Daoy (cell line): Measurements from ENCODE around the gene DSTYK. TPM values are rescaled to one million over a fixed set of nuclear protein-coding genes. Genes with fewer than 3 reads are reported as not detected.

Experiments used
- DNase-seq: peaks from one replicate; pipeline ENCODE4 v3.0.0-alpha.2; 2015; ENCODE audit warnings: low read depth
- total RNA-seq: library from RNA; depleted of rRNA; stranded (reverse); fragments of >200 nt; shearing (Covaris generic); gene quantifications from 2 replicates; pipeline ENCODE4 v1.2.3, GENCODE V29; 2014

The DSTYK gene
- total RNA-seq, 1 experiment from 2014 or later, result 6.2 TPM

GRCh38 chr1:205220421-205220820 is 8.9 kb upstream of the DSTYK start:
- DNase-seq, result no peak

GRCh38 chr1:205217418-205217817 is 5.9 kb upstream of the DSTYK start:
- DNase-seq, result no peak

DNA sequence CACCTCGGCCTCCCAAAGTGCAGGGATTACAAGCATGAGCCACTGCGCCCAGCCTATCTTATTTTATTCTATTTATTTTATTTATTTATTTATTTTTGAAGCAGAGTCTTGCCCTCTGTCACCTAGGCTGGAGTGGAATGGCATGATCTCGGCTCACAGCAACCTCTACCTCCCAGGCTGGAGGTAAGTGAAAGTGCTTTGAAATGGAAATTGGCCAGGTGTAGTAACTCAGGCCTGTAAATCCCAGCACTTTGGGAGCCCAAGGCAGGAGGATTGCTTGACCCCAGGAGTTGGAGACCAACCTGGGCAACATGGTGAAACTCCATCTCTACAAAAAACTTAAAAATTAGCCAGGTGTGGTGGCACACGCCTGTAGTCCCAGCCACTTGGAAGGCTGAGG is 5.1 kb upstream of the DSTYK start:
- DNase-seq, result no peak

DNA sequence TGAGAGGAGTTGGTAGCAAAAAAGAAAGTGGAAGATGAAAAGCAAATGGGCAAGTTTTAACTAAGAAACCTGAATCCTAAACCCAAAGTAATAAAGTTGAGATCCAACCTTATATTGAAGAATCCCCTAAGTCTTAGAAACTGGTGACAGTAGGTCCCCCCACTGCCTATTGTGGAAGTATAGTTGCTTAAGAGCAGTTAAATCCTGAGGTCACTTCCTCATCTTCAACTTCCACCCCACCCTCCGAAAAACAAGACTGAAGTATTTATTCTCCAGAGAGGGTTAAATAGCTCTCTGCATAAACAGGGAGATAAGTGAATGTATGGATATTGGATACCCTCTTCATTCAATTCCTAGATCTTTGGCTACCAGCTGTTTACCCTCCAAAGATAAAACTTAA is 3.3 kb upstream of the DSTYK start:
- DNase-seq, result no peak

- no peak for DNase-seq
Observed at GRCh38 chr1:205211839-205212536, 486 bp upstream of the DSTYK start.

DNA sequence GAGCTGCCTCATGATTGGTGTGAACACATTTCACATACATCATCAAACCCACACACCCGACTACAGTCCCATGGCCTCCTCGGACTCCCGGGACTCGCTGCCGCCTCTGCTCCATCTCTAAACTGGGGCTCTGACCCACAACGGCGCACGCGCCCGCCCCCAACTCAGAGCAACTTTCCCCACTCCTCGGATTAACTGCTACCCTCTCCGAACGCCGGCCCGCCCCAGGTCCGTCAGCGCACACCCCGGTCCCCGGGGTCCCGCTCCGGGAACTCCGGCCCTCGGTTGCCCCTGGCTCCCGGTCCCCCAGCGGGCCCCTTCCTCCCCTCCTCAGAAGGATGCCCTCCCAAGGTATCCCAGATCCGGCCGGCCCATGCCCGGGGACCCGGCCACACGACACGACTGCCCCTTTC is 740 bp downstream of the DSTYK start:
- peak; percentile 28 for DNase-seq

DNA sequence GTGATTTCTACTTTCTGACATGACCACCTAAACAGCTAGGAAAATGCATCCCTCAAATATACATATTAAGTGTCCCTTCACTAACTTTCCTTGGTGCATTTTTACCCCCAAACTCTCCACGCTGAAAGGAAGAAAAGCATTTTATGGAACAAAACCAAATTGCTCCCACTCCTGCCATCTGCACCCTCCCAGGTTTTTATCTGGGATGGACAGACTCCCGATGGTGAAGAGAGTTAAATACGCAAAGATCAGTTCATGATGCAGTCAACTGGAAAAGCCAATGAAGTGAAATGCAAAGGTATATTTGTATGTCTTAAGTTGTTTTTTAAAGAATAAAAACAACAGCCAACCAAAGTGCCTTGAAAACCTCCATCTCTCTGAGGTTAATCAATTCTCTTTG is 2.7 kb downstream of the DSTYK start:
- DNase-seq, result no peak

DNA sequence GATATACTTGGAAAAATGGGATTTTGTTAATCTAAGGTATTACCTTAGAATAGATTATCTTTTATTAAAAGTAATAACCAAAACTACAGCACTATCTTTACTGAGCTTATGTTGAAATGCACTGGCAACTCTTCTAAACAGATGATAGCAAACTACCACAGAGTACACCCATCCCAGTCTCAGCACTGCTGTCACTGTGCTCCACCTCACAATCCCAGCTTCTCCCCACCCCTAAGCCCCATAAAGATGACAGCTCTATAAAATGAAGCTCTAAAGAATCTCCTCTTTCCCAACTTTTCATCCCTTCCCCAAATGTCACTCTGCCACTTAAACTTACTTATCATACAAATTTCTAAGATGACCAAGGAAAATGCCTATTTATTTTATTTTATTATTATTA is 6.4 kb downstream of the DSTYK start:
- DNase-seq, result no peak

DNA sequence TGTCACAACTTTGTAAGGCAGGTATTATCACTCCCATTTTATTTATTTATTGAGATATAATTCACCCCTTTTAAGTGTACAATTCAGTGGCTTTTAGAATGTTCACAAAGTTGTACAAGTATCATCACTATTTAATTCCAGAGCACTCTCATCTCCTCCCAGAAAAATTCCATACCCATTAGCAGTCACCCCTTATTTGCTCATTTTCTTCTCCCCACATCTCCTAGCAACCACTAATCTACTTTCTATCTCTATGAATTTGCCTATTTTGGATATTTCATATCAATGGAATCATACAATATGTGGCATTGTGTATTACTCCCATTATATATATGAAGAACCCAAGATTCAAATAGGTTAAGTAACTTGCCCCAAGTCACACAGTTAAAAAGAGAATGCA is 7.0 kb downstream of the DSTYK start:
- DNase-seq, result no peak

GRCh38 chr1:205199931-205200299 is 11.6 kb downstream of the DSTYK start:
- no peak for DNase-seq

DNA sequence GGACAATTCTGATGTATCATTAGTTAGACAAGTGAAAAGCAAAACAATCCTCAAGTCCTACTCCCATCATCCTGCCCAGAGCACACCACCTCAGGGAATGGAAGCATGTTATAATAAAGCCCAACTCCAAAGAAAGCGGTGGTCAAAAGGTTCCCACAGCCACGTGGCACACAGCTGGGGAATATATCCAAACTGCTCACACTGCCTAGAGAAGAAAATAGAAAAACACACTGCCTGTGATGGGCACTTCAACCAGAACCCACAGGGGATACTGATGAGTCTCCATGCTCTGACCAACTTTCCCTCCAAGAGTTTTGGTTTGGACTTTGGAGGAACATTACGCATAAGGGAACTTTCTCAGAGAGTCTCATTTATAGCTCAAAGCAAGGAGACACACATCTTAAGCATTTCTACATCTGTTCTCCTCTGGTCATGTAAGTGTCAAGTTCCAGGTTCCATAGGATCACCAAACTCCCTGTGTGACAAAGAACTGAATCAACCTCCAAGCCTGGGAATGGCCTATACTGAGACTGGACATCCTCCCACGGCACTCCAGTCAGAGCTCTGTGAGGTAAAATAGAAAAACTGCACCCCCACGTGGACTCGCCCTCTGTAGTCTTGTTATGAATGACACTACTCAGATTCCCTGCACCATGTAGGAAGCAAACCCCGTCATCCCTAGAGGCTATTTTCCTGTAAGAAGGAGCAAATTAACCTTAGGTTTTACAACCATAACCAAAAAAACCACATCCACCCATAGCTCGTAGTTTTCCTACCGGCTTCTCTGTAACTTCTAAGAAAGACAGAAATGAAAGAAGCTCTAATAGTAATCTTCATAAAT is 12.2 kb downstream of the DSTYK start:
- DNase-seq, result peak; percentile 57

- no peak for DNase-seq
Observed at GRCh38 chr1:205192287-205192686, 19.2 kb downstream of the DSTYK start.

GRCh38 chr1:205191622-205192021 is 19.9 kb downstream of the DSTYK start:
- no peak for DNase-seq

GRCh38 chr1:205190845-205191577 is 20.5 kb downstream of the DSTYK start:
- no peak for DNase-seq

- no peak for DNase-seq
Observed at GRCh38 chr1:205189131-205189530, 22.4 kb downstream of the DSTYK start.

GRCh38 chr1:205188596-205188995 is 22.9 kb downstream of the DSTYK start:
- no peak for DNase-seq

GRCh38 chr1:205188098-205188497 is 23.4 kb downstream of the DSTYK start:
- no peak for DNase-seq

DNA sequence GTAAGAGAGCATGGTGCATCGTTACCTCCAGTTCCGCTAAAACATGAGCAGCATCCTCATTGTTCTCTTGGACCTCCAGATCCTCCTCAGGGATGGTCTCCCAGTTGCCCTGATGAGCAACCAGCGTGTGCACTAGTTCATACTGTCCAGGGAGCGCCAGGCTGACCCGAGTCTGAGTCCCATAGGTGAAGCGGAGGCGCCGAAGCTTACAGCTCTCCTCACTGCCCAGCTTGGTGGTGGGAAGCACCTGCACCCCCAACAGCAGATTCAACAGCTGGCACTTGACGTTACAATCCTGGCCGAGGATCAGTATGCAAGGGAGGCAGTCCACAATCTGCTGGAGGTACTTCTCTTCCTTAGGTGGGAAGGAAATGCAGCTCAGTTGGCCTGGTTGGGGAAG is 24.1 kb downstream of the DSTYK start:
- DNase-seq, result no peak

GRCh38 chr1:205186191-205186590 is 25.3 kb downstream of the DSTYK start:
- DNase-seq, result no peak

DNA sequence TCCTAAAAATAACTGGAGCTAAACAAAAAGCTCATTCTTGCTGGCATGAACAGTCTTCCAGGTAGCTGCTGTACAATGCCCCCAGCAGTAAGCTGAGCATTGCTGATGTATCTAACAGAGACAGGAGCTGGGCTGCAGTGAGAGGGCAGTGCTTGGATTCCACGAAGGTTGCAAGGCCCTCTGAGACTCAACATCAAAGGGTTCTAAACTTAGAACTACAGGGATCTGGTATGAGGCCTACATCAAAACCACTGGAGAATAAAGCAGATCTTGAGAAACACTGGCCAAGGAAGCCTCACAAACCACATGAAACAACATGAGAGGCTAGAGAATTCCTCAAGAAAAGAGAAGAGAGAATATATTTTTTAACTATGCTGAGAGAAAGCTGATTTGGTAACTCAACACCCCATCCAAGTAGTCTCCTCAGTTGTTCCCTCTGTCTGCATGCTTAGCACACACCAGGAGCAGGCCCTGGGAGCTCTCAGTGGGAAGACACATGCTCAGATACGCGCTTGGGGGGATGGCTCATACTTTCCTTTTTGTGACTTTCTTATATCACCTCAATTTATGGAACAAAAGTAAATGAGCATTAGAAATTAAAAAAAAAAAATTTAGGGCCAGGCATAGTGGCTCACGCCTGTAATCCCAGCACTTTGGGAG is 27.7 kb downstream of the DSTYK start:
- DNase-seq, result no peak

DNA sequence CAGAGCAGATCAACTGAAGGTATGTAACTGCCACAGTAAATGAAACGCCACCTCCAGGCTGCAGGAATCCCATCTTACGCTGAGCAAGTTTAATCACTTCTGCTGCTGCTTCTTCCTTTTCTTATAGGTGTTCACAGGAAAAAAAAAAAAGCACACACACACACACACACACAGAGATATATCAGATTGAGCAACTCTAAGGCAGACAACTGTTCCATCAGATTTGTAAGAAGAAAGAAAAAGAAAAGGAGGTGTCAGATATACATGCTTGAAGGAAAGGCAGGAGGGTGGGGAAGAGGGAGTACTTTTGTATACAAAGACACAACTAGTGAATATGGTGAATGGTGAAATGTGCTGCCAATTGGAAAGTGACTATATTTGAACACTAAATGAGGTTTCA is 28.6 kb downstream of the DSTYK start:
- DNase-seq, result no peak

GRCh38 chr1:205180331-205180730 is 31.2 kb downstream of the DSTYK start:
- peak; percentile 15 for DNase-seq
